HCT116 (cell line): Measurements from ENCODE around the gene NBDY. TPM values are rescaled to one million over a fixed set of nuclear protein-coding genes. Genes with fewer than 3 reads are reported as not detected.

ENCODE experiments used
- ATAC-seq: fragments of 200-7000 bp; cut with Tn5 transposase; 2 replicates; pipeline ENCODE4 v1.9.1; 2020; ENCODE audit warnings: mild to moderate bottlenecking, moderate library complexity
- BruUV-seq: library from RNA; stranded (reverse); fragments of 400-500 nt; replicated peaks from 2 replicates; lab custom pipeline; 2021; lab: Mats Ljungman, UMichigan
- CTCF ChIA-PET: fragments of 300-600 bp; sonication (Branson Sonifier 250); formaldehyde crosslinking; loops from one replicate; lab custom pipeline; 2021; ENCODE audit warnings: antibody characterized with exemption; lab: Charles Lee
- POLR2A ChIA-PET: fragments of 300-600, 350-600 bp; sonication (Branson Sonifier 250); formaldehyde crosslinking; loops from one replicate; lab custom pipeline; 2021; ENCODE audit warnings: antibody characterized with exemption; lab: Charles Lee
- RAD21 ChIA-PET, 2 experiments: fragments of 300-600 bp; sonication (Branson Sonifier 250); formaldehyde crosslinking; loops; one replicate each; lab custom pipeline; 2023; ENCODE audit warnings: low total read pairs in 2 of 2; ENCODE audit not compliant: uncharacterized antibody in 2 of 2, unreplicated experiment in 2 of 2, low non-redundant PET in 1 of 2; lab: Charles Lee
- DNase-seq: peaks from one replicate; pipeline ENCODE4 v3.0.0-alpha.2; 2010; ENCODE audit warnings: low read depth, low spot score
- H2AFZ ChIP-seq: fragments of 200-600 bp; shearing (Covaris generic), sonication (generic); 2 replicates; pipeline ENCODE4 v1.6.1; 2017; ENCODE audit warnings: low read depth, mixed run types, mixed read lengths, antibody characterized with exemption, low read length; ENCODE audit not compliant: poor library complexity, severe bottlenecking
- H3K27ac ChIP-seq: 2 replicates; pipeline ENCODE4 v1.5.1; 2012; ENCODE audit warnings: low read depth, low read length
- H3K27me3 ChIP-seq: fragments of 200-600 bp; sonication (generic); 2 replicates; pipeline ENCODE4 v1.6.1; 2016; ENCODE audit warnings: mixed run types, low read length, mixed read lengths; ENCODE audit not compliant: insufficient read depth
- H3K36me3 ChIP-seq, 2 experiments: fragments of 200-500 bp in 1 of 2; fragments of 200-600 bp in 1 of 2; sonication (Bioruptor generic) in 1 of 2; sonication (generic) in 1 of 2; 2 replicates each; pipeline versions ENCODE4 v1.5.1 to v1.6.1; 2014 to 2016; ENCODE audit warnings: low read length in 2 of 2, inconsistent platforms in 1 of 2, mixed read lengths in 1 of 2, mixed run types in 1 of 2; ENCODE audit not compliant: insufficient read depth in 2 of 2, control insufficient read depth in 1 of 2
- H3K4me1 ChIP-seq, 2 experiments: fragments of 200-600 bp in 1 of 2; sonication (generic) in 1 of 2; 2 replicates each; pipeline versions ENCODE4 v1.5.1 to v1.6.1; 2012 to 2017; ENCODE audit warnings: low read length in 2 of 2, inconsistent platforms in 1 of 2, mild to moderate bottlenecking in 1 of 2, mixed read lengths in 1 of 2, mixed run types in 1 of 2, moderate library complexity in 1 of 2; ENCODE audit not compliant: insufficient read depth in 2 of 2, control insufficient read depth in 1 of 2
- H3K4me2 ChIP-seq: fragments of 200-600 bp; sonication (generic); 2 replicates; pipeline ENCODE4 v1.6.1; 2017; ENCODE audit warnings: mixed run types, low read length, mixed read lengths
- H3K4me3 ChIP-seq, 2 experiments: fragments of 200-600 bp in 1 of 2; sonication (generic) in 1 of 2; replicated peaks in 1 of 2; 2 replicates each; pipeline ENCODE4 v1.5.1; 2011 to 2016; ENCODE audit warnings: low read length in 2 of 2, control low read depth in 1 of 2, low read depth in 1 of 2, mild to moderate bottlenecking in 1 of 2, mixed read lengths in 1 of 2, mixed run types in 1 of 2
- H3K79me2 ChIP-seq: fragments of 200-600 bp; sonication (generic); 2 replicates; pipeline ENCODE4 v1.6.1; 2017; ENCODE audit warnings: mild to moderate bottlenecking, mixed run types, low read length, moderate library complexity, mixed read lengths; ENCODE audit not compliant: insufficient read depth
- H3K9ac ChIP-seq: fragments of 200-600 bp; sonication (generic); 2 replicates; pipeline ENCODE4 v1.6.1; 2016; ENCODE audit warnings: low read length, mixed read lengths
- H3K9me2 ChIP-seq: fragments of 200-600 bp; sonication (generic), shearing (Covaris generic); 2 replicates; pipeline ENCODE4 v1.6.1; 2017; ENCODE audit warnings: mixed run types, mild to moderate bottlenecking, moderate library complexity; ENCODE audit not compliant: insufficient read depth
- H3K9me3 ChIP-seq, 2 experiments: fragments of 200-500 bp in 1 of 2; fragments of 200-600 bp in 1 of 2; sonication (Bioruptor generic) in 1 of 2; sonication (generic) in 1 of 2; 2 replicates each; pipeline ENCODE4 v1.6.1; 2014 to 2017; ENCODE audit warnings: low read length in 2 of 2, mixed read lengths in 2 of 2, inconsistent platforms in 1 of 2, low read depth in 1 of 2, mild to moderate bottlenecking in 1 of 2, mixed run types in 1 of 2, moderate library complexity in 1 of 2; ENCODE audit not compliant: control insufficient read depth in 1 of 2, insufficient read depth in 1 of 2
- H4K20me1 ChIP-seq: fragments of 200-600 bp; sonication (generic), shearing (Covaris generic); 2 replicates; pipeline ENCODE4 v1.6.1; 2017; ENCODE audit warnings: mixed run types, mild to moderate bottlenecking, moderate library complexity; ENCODE audit not compliant: insufficient read depth
- CTCF ChIP-seq, 3 experiments: fragments of 200-600 bp in 1 of 3; sonication (generic) in 1 of 3; IDR thresholded peaks in 2 of 3; conservative IDR thresholded peaks in 1 of 3; 2 replicates each; pipeline ENCODE4 v1.5.1; 2012 to 2017; ENCODE audit warnings: low read depth in 2 of 3, low read length in 2 of 3, antibody characterized with exemption in 1 of 3, borderline replicate concordance in 1 of 3, control low read depth in 1 of 3, mild to moderate bottlenecking in 1 of 3, mixed read lengths in 1 of 3, mixed run types in 1 of 3, moderate library complexity in 1 of 3; ENCODE audit not compliant: insufficient read depth in 1 of 3
- EGR1 ChIP-seq: IDR thresholded peaks from 2 replicates; pipeline ENCODE4 v1.6.1; 2012; ENCODE audit warnings: low read depth
- ELF1 ChIP-seq: IDR thresholded peaks from 2 replicates; pipeline ENCODE4 v1.6.1; 2012; ENCODE audit warnings: low read depth, borderline replicate concordance
- FOSL1 ChIP-seq: IDR thresholded peaks from 2 replicates; pipeline ENCODE4 v1.6.1; 2012; ENCODE audit warnings: low read depth
- RAD21 ChIP-seq: IDR thresholded peaks from 2 replicates; pipeline ENCODE4 v1.6.1; 2012; ENCODE audit warnings: low read depth, mild to moderate bottlenecking
- TCF7L2 ChIP-seq: IDR thresholded peaks from 2 replicates; pipeline ENCODE4 v1.7.0; 2011; ENCODE audit warnings: borderline replicate concordance, inconsistent platforms; ENCODE audit not compliant: insufficient read depth, insufficient read length; ENCODE audit errors: extremely low read depth
- ZBTB33 ChIP-seq: IDR thresholded peaks from 2 replicates; pipeline ENCODE4 v1.6.1; 2011; ENCODE audit warnings: mild to moderate bottlenecking, low read length, moderate library complexity; ENCODE audit not compliant: insufficient replicate concordance; ENCODE audit errors: extremely low read depth
- intact Hi-C: fragments of 100-400 bp; cut with micrococcal nuclease; formaldehyde crosslinking; loops from 2 replicates; pipeline ENCODE4 v1.10.0; 2022
- total RNA-seq: library from RNA; stranded (reverse); gene quantifications from one replicate; pipeline ENCODE4 v1.2.1, GENCODE V29; 2021; ENCODE audit not compliant: unreplicated experiment
- TF ChIP-seq, protein P1 (sequence below): IDR thresholded peaks from 2 replicates; pipeline ENCODE4 v1.6.1; 2012

Gene NBDY
- total RNA-seq, 1 experiment from 2014 or later: 65.6 TPM

DNA sequence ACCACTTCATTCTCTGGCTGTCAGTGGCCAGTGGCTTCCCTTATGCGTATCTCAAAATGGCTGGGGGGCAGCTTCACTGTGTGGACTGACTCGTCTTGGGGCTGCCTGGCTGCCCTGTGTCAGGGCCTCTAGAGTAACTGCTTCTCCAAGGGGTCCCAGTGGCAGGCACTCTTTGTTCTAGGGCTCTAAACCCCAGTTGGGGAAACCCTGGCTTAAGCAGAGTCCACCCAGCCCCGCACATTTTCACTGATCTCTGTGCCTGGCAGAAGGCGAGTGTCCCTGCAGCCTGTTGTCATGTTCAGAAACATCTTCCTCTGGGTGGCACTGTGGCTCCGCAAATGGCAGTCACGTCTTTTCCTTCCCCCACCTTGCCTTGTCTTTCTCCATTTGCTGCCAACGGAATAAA, 59.7 kb downstream of the NBDY start:
- CTCF ChIA-PET: interaction anchor here (1.6 kb wide), 1 partner anchor 189 kb away, joined by 8 read pairs; no protein-coding TSS in a partner anchor
- no peaks in the 10 kb centered on the region for H3K9me2 ChIP-seq
- no peak for DNase-seq

More for the DNA sequence above, 59.7 kb downstream of the NBDY start:
- H3K4me1 ChIP-seq: no peaks in the 10 kb centered on the region
- H3K27ac ChIP-seq: no peak overlapping the region
- no peak overlapping the region for H2AFZ ChIP-seq
- no TSS peak for BruUV-seq
- TF ChIP-seq RAD21 (peak; percentile 52), TCF7L2 (no peak), CTCF (IDR thresholded peaks at IDR 0.05 in 2 of 3, conservative IDR thresholded peaks at IDR 0.05 in 1 of 3; ENCODE audit: borderline replicate concordance in 1 of 3, insufficient read depth in 1 of 3, low read depth in 2 of 3, low read length in 2 of 3) (peak; percentile 6 to 33 (median 8); a peak in 2 of 6 replicates), FOSL1 (no peak), ELF1 (no peak), EGR1 (no peak), ZBTB33 (no peak)
- TF ChIP-seq, protein P1, sequence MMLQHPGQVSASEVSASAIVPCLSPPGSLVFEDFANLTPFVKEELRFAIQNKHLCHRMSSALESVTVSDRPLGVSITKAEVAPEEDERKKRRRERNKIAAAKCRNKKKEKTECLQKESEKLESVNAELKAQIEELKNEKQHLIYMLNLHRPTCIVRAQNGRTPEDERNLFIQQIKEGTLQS: no peak
- no peak overlapping the region for H3K4me3 ChIP-seq
- POLR2A ChIA-PET: no interaction called here
- H3K9ac ChIP-seq: no peak overlapping the region
- H3K79me2 ChIP-seq: no peaks in the 10 kb centered on the region
- RAD21 ChIA-PET: no interaction called here
- H3K27me3 ChIP-seq: no peaks in the 10 kb centered on the region
- H3K9me3 ChIP-seq: no peaks in the 10 kb centered on the region
- no peaks in the 10 kb centered on the region for H4K20me1 ChIP-seq
- intact Hi-C loops: no loop called here
- H3K4me2 ChIP-seq: no peak overlapping the region
- ATAC-seq: peak; percentile 61; the same call in 1 of the 2 replicates
- H3K36me3 ChIP-seq: no peaks in the 10 kb centered on the region; a peak in 1 of 4 replicates
